ENCODE results near the gene INTS11.

The INTS11 gene

DNA sequence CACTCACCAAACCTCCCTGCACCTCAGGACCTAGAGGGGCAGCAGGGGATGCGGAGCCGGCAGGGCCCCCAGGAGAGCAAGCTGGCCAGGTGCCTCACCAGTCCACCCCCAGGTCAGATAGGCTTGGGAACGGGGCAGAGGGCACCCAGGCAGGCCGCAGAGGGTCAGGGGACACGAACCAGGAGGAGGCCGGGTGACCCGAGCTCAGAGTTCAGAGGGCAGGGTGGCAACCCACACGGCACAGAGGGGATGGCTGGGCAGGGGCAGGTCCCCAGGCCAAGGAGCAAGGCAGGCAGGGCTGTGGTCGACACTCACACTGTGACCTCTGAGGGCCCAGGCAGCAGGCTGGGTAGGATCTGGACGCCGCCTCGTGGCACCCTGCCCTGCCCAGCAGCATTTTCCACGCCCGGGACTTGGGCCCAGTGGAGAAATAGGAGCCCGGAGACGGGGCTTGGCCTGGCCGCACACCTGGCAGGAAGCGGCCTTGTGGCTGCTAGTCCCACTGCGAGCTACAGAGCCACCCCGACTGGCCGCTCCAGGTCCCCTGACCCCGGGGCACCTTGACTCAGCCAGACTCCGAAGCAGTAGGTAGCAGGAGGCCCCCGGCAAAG, 19.5 kb upstream of the INTS11 start:
- no peak for DNase-seq (ENCODE audit: low read depth)

- DNase-seq (ENCODE audit: low read depth) = no peak
These were observed 18.2 kb upstream of the INTS11 start for GRCh38 chr1:1342584-1343115.

DNA sequence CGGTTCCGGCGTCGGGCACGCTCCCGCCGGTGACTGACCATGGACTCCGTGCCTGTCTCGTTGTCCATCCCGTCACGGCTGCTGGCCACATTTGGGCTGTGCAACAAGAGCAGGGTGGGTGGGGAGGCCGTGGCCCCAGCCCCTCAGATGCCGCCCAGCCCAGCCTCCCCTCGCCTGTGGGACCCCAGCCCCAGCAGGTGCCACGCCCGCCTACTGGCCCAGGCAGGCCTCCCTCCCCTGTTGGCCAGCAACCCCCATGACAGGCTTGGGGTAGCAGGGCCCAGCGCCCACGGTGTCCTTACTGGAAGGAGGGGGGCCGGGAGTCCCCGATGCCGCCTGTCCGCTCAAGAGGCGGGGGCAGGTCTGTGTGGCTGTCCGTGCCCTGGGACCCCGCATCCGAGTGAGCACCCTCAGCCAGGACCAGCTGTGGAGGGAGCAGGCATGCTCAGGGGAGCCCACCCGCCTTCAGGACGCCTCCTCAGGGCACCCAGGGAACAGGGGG, 17.7 kb upstream of the INTS11 start:
- no peak for DNase-seq (ENCODE audit: low read depth)

DNA sequence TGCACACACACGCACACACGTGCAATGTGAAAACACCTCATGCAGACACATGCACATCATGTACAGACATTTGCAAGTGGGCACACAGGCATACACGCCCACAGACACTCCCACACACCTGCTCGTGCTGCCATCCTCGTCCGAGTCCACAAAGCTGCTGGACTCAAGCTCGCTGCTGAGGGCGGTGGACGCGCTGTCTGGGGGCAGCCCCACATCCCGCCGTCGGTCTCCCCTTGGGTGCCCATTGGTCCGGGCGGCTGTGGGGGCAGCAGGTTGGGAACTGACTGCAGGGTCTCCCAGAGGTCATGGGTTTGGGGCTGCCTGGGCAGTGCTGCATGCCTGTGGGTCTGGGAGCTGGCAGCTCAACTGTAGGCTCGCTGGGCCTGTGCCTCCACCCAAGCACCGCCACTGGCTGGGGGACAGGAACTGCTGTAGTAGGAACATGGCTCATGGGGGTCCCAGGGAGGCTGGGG, 17.1 kb upstream of the INTS11 start:
- DNase-seq (ENCODE audit: low read depth) = no peak

DNA sequence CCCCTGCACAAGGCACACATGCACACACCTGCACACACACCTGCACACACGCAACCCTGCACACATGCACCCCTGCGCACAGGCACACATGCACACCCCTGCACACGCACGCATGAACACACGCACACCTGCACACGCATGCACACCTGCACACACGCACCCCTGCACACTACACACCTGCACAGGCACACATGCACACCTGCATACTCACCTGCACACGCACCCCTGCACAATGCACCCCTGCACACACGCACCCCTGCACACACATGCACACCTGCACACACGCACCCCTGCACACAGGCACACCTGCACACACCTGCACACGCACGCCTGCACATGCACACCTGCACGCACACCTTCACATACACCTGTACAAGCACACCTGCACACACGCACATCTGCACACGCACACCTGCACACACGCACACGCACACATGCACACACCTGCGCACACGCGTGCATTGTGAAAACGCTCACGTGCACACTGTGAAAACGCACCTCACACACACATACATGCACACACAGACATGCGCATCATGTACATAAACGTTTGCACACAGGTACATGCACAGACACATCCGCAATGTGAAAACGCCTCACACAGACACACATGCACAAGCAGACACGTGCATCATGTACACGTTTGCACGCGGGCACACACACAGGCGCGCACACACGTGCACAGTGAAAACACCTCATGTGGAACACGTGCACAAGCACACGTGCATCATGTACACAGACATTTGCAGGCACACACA, 16.5 kb upstream of the INTS11 start:
- no peak for DNase-seq (ENCODE audit: low read depth)

DNA sequence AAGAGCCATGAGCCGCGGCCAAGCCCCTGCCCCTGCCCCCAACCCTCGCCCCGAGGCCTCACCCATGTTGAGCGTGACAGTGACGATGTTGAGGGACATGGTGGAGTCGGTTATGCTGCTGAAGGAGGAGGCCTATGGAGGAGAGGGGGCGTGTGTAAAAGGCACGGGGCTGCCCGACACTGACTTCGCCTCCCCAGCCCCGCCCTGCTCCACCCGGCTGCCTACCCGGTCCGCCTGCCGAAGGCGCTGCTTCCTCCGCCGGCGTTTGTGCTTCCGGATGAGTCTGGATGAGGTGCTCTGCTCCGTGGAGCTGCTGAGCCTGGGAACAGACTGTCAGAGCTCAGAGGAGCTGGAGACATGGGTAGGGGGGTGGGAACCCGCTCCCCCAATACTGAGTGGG, 15.7 kb upstream of the INTS11 start:
- DNase-seq (ENCODE audit: low read depth) = no peak

GRCh38 chr1:1338278-1338677, 13.8 kb upstream of the INTS11 start:
- no peak for DNase-seq (ENCODE audit: low read depth)

DNA sequence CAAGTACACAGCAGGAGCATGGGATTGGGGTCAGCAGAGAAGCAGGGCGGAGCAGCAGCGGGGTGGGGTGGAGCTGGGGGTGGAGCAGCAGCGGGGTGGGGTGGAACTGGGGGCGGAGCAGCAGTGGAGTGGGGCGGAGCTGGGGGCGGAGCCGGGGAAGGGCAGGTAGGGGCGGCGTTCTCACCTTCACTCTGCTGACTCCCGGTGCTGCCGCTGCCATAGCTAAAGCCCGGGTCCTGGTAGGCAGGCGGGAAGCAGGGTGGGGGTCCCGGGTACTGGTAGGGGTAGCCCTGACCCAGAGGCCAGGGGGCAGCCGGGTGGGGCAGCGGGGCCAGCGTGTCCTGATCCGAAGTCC, 13.3 kb upstream of the INTS11 start:
- DNase-seq (ENCODE audit: low read depth) = no peak

DNA sequence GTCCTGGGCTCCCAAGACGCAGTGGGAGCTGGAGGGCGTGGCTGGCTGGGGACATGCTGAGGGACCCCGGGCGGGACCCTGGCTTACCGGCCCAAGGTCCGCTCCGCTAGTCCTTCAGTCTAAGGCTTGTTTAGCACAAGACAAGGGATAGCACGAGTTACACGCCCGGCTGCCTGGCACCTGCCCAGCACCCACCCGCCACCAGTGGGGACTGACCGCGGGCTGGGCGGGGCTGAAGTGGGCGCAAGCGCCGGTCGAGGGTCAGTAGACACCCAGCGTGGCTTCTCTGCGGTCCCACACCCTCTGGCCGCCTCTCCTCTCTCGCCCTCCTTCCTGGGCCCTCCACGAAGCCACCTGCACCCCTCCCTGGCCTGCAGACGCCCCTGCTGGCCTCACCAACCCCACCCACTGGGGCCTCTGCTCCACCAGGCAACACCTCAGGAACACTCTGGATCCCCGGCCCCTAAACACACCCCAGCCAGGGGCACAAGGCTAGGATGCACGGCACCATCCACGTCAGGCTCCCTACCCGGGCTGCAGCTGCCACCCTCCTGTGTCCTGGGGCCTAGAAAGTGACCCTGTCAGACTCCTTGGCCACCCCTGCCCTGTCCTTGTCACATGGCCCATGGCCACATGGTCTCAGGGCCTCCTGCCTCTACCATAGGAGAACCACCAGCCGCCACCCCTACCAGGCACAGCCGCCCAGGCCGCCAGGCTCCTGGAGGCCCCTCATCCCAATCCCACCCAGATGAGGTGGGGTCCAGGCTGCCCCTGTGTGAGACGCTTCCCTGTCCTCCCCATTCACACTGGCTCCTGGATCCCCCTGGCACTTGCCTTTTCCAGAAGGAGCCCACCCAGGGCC, 12.7 kb upstream of the INTS11 start:
- DNase-seq (ENCODE audit: low read depth) = no peak

DNA sequence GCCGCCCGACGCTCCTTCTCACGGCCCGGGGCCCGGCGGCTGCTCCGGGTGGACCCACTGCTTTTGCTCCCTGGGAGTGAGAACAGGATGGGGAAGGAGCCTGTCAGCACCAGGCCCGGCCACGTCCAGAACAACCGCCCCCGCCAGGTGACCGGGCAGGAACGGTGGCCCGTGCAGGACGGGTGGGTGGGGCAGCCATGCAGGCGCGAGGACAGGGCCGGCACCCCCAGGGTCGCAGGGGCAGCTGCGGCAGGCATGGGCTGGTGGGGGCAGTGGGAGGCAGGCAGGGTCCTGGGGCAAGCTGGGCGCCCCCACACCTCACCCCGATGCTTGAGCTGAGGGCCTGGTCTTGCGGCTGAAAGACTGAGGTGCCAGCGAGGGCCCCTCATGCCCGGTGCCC, 12.0 kb upstream of the INTS11 start:
- no peak for DNase-seq (ENCODE audit: low read depth)

GRCh38 chr1:1335792-1336248, 11.4 kb upstream of the INTS11 start:
- no peak for DNase-seq (ENCODE audit: low read depth)

DNA sequence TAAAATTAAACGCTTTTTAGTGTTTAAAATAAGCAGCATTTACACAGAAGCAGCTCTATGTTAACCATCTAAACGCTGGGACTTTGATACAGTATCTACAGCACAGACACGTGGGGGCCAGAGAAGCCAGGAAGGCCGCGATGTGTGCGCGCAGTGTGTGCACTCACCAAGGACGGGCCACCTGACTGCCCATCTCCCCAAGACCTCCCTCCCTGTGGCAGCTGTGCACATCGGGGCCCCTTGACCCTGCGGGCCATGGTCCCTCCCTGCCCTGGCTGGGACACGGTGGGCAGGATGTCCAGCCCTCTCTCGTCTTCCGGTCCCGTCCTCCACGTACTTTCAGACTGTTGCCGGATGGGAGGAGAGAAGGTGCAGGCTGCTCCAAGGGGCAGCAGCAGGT, 10.8 kb upstream of the INTS11 start:
- DNase-seq (ENCODE audit: low read depth) = no peak

GRCh38 chr1:1334835-1335234, 10.4 kb upstream of the INTS11 start:
- no peak for DNase-seq (ENCODE audit: low read depth)

- DNase-seq (ENCODE audit: low read depth) = no peak
These were observed 9.2 kb upstream of the INTS11 start for GRCh38 chr1:1333551-1334241.

DNA sequence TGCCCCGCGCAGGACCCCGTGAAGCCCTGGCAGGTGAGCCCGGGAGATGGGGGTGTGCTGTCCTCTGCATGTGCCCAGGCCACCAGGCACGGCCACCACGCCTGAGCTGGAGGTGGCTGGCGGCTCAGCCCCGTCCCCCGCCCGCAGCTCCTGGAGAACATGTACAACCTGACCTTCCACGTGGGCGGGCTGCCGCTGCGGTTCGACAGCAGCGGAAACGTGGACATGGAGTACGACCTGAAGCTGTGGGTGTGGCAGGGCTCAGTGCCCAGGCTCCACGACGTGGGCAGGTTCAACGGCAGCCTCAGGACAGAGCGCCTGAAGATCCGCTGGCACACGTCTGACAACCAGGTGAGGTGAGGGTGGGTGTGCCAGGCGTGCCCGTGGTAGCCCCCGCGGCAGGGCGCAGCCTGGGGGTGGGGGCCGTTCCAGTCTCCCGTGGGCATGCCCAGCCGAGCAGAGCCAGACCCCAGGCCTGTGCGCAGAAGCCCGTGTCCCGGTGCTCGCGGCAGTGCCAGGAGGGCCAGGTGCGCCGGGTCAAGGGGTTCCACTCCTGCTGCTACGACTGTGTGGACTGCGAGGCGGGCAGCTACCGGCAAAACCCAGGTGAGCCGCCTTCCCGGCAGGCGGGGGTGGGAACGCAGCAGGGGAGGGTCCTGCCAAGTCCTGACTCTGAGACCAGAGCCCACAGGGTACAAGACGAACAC, 8.5 kb upstream of the INTS11 start:
- no peak for DNase-seq (ENCODE audit: low read depth)

DNA sequence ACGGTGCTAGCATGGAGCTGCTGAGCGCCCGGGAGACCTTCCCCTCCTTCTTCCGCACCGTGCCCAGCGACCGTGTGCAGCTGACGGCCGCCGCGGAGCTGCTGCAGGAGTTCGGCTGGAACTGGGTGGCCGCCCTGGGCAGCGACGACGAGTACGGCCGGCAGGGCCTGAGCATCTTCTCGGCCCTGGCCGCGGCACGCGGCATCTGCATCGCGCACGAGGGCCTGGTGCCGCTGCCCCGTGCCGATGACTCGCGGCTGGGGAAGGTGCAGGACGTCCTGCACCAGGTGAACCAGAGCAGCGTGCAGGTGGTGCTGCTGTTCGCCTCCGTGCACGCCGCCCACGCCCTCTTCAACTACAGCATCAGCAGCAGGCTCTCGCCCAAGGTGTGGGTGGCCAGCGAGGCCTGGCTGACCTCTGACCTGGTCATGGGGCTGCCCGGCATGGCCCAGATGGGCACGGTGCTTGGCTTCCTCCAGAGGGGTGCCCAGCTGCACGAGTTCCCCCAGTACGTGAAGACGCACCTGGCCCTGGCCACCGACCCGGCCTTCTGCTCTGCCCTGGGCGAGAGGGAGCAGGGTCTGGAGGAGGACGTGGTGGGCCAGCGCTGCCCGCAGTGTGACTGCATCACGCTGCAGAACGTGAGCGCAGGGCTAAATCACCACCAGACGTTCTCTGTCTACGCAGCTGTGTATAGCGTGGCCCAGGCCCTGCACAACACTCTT, 7.7 kb upstream of the INTS11 start:
- no peak for DNase-seq (ENCODE audit: low read depth)

DNA sequence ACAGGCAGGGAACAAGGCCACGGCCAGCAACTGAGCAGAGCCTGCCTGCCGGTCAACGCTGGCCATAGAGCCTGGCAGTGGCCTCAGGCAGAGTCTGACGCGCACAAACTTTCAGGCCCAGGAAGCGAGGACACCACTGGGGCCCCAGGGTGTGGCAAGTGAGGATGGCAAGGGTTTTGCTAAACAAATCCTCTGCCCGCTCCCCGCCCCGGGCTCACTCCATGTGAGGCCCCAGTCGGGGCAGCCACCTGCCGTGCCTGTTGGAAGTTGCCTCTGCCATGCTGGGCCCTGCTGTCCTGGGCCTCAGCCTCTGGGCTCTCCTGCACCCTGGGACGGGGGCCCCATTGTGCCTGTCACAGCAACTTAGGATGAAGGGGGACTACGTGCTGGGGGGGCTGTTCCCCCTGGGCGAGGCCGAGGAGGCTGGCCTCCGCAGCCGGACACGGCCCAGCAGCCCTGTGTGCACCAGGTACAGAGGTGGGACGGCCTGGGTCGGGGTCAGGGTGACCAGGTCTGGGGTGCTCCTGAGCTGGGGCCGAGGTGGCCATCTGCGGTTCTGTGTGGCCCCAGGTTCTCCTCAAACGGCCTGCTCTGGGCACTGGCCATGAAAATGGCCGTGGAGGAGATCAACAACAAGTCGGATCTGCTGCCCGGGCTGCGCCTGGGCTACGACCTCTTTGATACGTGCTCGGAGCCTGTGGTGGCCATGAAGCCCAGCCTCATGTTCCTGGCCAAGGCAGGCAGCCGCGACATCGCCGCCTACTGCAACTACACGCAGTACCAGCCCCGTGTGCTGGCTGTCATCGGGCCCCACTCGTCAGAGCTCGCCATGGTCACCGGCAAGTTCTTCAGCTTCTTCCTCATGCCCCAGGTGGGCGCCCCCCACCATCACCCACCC, 6.9 kb upstream of the INTS11 start, which contains the start of gene TAS1R3:
Gene TAS1R3, plus strand, starts transcription at position 213 of the 898 bp plus-strand sequence. Its CDS starts 66 bp downstream, at position 279.
- no peak for DNase-seq (ENCODE audit: low read depth)

- no peak for DNase-seq (ENCODE audit: low read depth)
These were observed 6.1 kb upstream of the INTS11 start for GRCh38 chr1:1330366-1331067.
